H1 (cell line): Measurements from ENCODE around the gene ARID4B. TPM values are rescaled to one million over a fixed set of nuclear protein-coding genes. Genes with fewer than 3 reads are reported as not detected.

Experiments
- CHD7 ChIP-seq: fragments of 300-600 bp; sonication (generic); IDR thresholded peaks from 2 replicates; pipeline ENCODE4 v1.7.1; 2012; ENCODE audit warnings: low read length, moderate library complexity, mild to moderate bottlenecking, inconsistent platforms; ENCODE audit not compliant: insufficient replicate concordance
- polyA plus RNA-seq, 7 experiments: library from polyadenylated mRNA; depleted of rRNA in 3 of 7; stranded (reverse) in 5 of 7; unstranded in 2 of 7; fragments of >200 nt in 5 of 7; fragments of 200-250 nt in 2 of 7; gene quantifications; 1 replicate in 5 of 7; 2 replicates in 1 of 7; 4 replicates in 1 of 7; pipeline versions ENCODE4 v1.2.1 to v1.2.3, GENCODE V29; 2011 to 2013; ENCODE audit warnings: missing spikeins in 2 of 7, mixed read lengths in 2 of 7
- total RNA-seq: library from RNA; stranded (reverse); fragmentation: NEBNext Ultra II Directional; extraction: Animal tissue kit (Norgen Biotek cat#: 25700); gene quantifications from 2 replicates; pipeline ENCODE4 v1.2.1, GENCODE V29; 2021

Gene ARID4B
- total and polyA plus RNA-seq, 2 of the 8 experiments (the other 6 are each of a cell fraction or from before 2014, with no cell fraction given) = 5.1 to 28.8 TPM

GRCh38 chr1:235290740-235291502 is 37.1 kb downstream of the ARID4B start (continued):
- TF ChIP-seq CHD7 = no peak
- TF ChIP-seq, all 59 proteins: peak for 0
